ENCODE data around the gene MRPS18A. TPM values are rescaled to one million over a fixed set of nuclear protein-coding genes. Genes with fewer than 3 reads are reported as not detected.

The MRPS18A gene
- total RNA-seq, 4 donors from 2014 or later: 161 to 171 (median 168) TPM

DNA sequence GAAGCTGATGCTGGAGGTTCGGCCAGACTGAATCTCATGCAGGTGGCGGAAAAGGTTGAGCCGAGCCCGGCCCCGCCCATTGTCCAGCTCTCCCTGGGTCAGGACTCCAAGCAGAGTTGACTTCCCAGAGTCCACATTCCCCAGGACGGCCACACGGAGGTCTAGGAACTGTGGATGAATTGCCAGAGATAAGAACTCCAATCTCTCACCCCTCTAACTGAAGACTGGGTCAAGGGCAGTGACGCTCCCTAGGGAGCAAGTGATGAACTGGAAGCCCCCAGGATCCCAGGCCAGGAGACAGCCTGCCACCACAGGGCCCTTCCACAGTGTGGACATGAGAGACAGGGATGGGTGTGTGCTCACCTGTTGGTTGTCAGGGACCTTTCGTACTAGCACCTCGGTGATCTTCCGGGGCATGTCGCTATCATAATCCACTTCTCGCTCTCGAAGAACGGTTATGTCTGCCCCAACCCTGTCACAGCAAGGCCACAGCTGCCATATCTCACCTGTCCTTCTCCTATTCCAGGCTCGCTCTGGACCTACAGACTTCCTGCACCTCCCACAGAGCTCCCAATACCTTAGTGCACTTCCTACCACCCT, 62.1 kb downstream of the MRPS18A start:
- Histone ChIP-seq H3K9me3 (no peaks in the 10 kb centered on the region), H3K27me3 (no peaks in the 10 kb centered on the region), H3K4me1 (peaks cover 20 to 21% of the 10 kb centered on the region in 2 donors), H3K27ac (no peak overlapping the region), H3K36me3 (peaks cover 0 to 55% of the 10 kb centered on the region in 2 donors), H3K4me3 (no peak overlapping the region)
- intact Hi-C loops (cut with DNase I; ENCODE audit: low total_unique reads) (loop anchor here (5.0 kb wide), 1 partner anchor 622 kb away; the partner anchor contains the start of gene HSP90AB1), in situ Hi-C loops (cut with MboI; ENCODE audit: low sequenced_read_pairs in 4 of 4) (no loop called here)
- ATAC-seq: no peak
- no peak for DNase-seq
- TF ChIP-seq POLR2A (IDR thresholded peaks at IDR 0.05): no peak
- TF ChIP-seq CTCF (IDR thresholded peaks at IDR 0.05 in 4 of 5, conservative IDR thresholded peaks at IDR 0.05 in 1 of 5): no peak

DNA sequence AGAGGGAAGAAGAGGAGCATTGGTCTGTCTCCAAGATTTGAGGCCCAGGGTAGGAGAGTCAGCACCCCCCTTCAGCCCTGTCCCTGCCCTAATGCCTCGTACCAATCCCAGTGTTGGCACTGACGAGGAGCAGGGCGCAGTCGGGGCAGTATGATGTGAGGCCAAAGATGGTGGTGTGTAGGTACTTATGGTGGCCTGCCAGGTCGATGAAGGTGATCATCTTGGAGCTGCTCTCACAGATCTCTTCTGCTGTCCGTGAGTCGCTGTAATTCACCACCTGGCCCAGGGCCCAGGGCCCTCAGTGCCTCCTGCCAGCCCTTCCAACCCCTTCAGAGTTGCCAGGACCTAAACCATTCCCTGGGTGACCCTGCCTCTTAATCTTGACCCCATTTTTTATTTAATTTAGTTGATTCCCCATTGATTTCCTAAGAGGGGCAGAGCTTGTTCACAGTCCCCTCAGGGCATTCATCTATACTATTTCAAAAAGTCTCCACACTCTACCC, 62.8 kb downstream of the MRPS18A start:
- H3K9me3 ChIP-seq: no peaks in the 10 kb centered on the region
- H3K4me1 ChIP-seq: peaks cover 15 to 17% of the 10 kb centered on the region in 2 donors
- H3K36me3 ChIP-seq: peaks cover 0 to 62% of the 10 kb centered on the region in 2 donors
- no peak for DNase-seq
- H3K27ac ChIP-seq: no peak overlapping the region
- intact Hi-C loops (cut with DNase I; ENCODE audit: low total_unique reads) (loop anchor here (5.0 kb wide), 1 partner anchor 622 kb away; the partner anchor contains the start of gene HSP90AB1), in situ Hi-C loops (cut with MboI; ENCODE audit: low sequenced_read_pairs in 4 of 4) (no loop called here)
- no peaks in the 10 kb centered on the region for H3K27me3 ChIP-seq
- no peak for ATAC-seq
- H3K4me3 ChIP-seq: no peak overlapping the region
- TF ChIP-seq POLR2A (IDR thresholded peaks at IDR 0.05) (no peak), CTCF (IDR thresholded peaks at IDR 0.05 in 4 of 5, conservative IDR thresholded peaks at IDR 0.05 in 1 of 5) (no peak)

GRCh38 chr6:43623880-43624785, 63.5 kb downstream of the MRPS18A start:
- DNase-seq (no peak), ATAC-seq (no peak)
- no peak for TF ChIP-seq CTCF (IDR thresholded peaks at IDR 0.05 in 4 of 5, conservative IDR thresholded peaks at IDR 0.05 in 1 of 5)
- no peak for TF ChIP-seq POLR2A (IDR thresholded peaks at IDR 0.05)
- peaks cover 15 to 17% of the 10 kb centered on the region in 2 donors for H3K4me1 ChIP-seq
- intact Hi-C loops (cut with DNase I; ENCODE audit: low total_unique reads) (no loop called here), in situ Hi-C loops (cut with MboI; ENCODE audit: low sequenced_read_pairs in 4 of 4) (no loop called here)
- H3K9me3 ChIP-seq: no peaks in the 10 kb centered on the region
- no peak overlapping the region for H3K4me3 ChIP-seq
- no peaks in the 10 kb centered on the region for H3K27me3 ChIP-seq
- H3K36me3 ChIP-seq: peaks cover 0 to 67% of the 10 kb centered on the region in 2 donors
- H3K27ac ChIP-seq: no peak overlapping the region

GRCh38 chr6:43622541-43622940, 65.0 kb downstream of the MRPS18A start:
- Histone ChIP-seq H3K4me3 (no peak overlapping the region), H3K9me3 (no peaks in the 10 kb centered on the region), H3K4me1 (peaks cover 9% of the 10 kb centered on the region in 2 donors), H3K27me3 (no peaks in the 10 kb centered on the region), H3K27ac (no peak overlapping the region), H3K36me3 (peaks cover 0 to 67% of the 10 kb centered on the region in 2 donors)
- no peak for DNase-seq
- ATAC-seq: no peak
- TF ChIP-seq POLR2A (IDR thresholded peaks at IDR 0.05): no peak
- TF ChIP-seq CTCF (IDR thresholded peaks at IDR 0.05 in 4 of 5, conservative IDR thresholded peaks at IDR 0.05 in 1 of 5): no peak
- in situ Hi-C loops (cut with MboI; ENCODE audit: low sequenced_read_pairs in 4 of 4): no loop called here
- intact Hi-C loops (cut with DNase I; ENCODE audit: low total_unique reads): no loop called here
